NCI-H1105 treated with DMSO at 0.1 percent for 48 hours (cell line): ENCODE measurements around the gene AGL.
"Not testable (repeated sequence)": the region's sequence is repeated elsewhere in the genome, so short reads cannot be mapped to it uniquely, and the experiment has no call there.

Experiments used
- DNase-seq: peaks from one replicate; lab custom pipeline; 2025; lab: John Stamatoyannopoulos, UW

Gene AGL

GRCh38 chr1:99943223-99943794, 93.1 kb downstream of the AGL start:
- peak; percentile 93 for DNase-seq

GRCh38 chr1:99944192-99944591, 94.0 kb downstream of the AGL start:
- no peak for DNase-seq

GRCh38 chr1:99945174-99945573, 95.0 kb downstream of the AGL start:
- no peak for DNase-seq

- DNase-seq, result no peak
These were observed 100.3 kb downstream of the AGL start for GRCh38 chr1:99950486-99950885.

- DNase-seq, result no peak
These were observed 102.4 kb downstream of the AGL start for GRCh38 chr1:99952522-99952921.

- DNase-seq, result no peak
These were observed 105.2 kb downstream of the AGL start for GRCh38 chr1:99955375-99955774.

- DNase-seq, result no peak
These were observed 106.6 kb downstream of the AGL start for GRCh38 chr1:99956755-99957154.

- no peak for DNase-seq
These were observed 107.7 kb downstream of the AGL start for GRCh38 chr1:99957818-99958217.

- not testable (repeated sequence) for DNase-seq
These were observed 109.1 kb downstream of the AGL start for GRCh38 chr1:99959189-99959705.

GRCh38 chr1:99960260-99960659, 110.1 kb downstream of the AGL start:
- DNase-seq, result not testable (repeated sequence)

- DNase-seq, result no peak
These were observed 113.1 kb downstream of the AGL start for GRCh38 chr1:99963041-99963795.

GRCh38 chr1:99964806-99965205, 114.6 kb downstream of the AGL start:
- no peak for DNase-seq

GRCh38 chr1:99965646-99966375, 115.7 kb downstream of the AGL start:
- DNase-seq, result peak; percentile 78

- DNase-seq, result no peak
These were observed 118.1 kb downstream of the AGL start for GRCh38 chr1:99968214-99968613.

GRCh38 chr1:99969260-99969728, 119.1 kb downstream of the AGL start:
- no peak for DNase-seq

GRCh38 chr1:99969729-99970621, 119.8 kb downstream of the AGL start, which contains the start of gene SLC35A3:
TSS of gene SLC35A3 (plus strand) at chr1:99969996. CDS start at chr1:99993555, 23,559 bp downstream.
- DNase-seq, result peak; percentile 85

GRCh38 chr1:99970713-99971255, 120.6 kb downstream of the AGL start:
- no peak for DNase-seq

- not testable (repeated sequence) for DNase-seq
These were observed 121.9 kb downstream of the AGL start for GRCh38 chr1:99972066-99972465.
